Central memory CD4-positive, alpha-beta T cell (primary cell): ENCODE results near the gene AP5Z1.
A peak's percentile ranks its signal among the peaks of the same experiment; 100 is the strongest.
"Not testable (repeated sequence)": the region's sequence is repeated elsewhere in the genome, so short reads cannot be mapped to it uniquely, and the experiment has no call there.

Source experiments
- DNase-seq: peaks from one replicate; pipeline ENCODE4 v3.0.0; 2022

The AP5Z1 gene

GRCh38 chr7:4788627-4789189, 13.3 kb downstream of the AP5Z1 start:
- DNase-seq: no peak

DNA sequence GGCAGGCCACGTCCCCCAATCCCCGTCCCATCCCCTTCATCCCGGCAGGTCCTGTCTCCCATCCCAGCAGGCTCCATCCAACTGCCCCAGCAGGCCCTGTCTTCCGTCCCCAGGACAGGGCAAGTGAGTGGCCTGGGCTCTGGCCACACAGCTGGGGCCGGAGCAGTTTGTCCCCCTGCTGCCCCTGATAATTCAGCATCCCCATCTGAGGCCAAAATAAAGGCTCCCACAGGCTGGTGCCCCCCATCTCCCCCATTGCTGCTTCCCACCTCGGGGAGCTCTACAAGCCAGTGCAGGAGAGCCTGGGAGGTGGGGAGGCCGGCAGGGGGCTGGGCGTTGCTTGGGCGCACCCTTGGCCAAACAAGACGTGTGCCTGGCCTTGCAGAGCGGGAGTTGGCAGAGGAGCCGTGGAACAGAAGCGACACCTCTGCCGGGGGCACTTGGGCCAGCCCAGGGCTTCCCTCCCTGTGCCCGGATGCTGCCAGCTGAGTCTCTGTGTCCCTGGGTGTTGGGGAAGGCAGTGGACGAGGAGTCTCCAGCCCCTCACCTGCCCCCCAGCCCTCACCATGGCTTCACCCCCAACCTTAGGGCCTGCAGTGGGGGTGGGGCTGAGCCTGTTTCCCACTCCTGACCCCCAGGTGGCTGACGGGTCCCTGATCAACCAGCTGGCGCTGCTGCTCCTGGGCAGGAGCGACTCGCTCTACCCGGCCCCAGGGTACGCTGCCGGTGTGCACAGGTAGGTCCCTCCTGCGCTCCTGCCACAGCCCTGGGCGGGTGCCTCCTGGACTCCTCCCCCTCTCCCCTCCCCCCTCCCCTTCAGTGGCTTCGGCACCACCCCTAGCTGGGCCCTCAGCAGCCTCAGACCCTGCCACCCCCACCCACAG, 14.0 kb downstream of the AP5Z1 start:
- DNase-seq: no peak

DNA sequence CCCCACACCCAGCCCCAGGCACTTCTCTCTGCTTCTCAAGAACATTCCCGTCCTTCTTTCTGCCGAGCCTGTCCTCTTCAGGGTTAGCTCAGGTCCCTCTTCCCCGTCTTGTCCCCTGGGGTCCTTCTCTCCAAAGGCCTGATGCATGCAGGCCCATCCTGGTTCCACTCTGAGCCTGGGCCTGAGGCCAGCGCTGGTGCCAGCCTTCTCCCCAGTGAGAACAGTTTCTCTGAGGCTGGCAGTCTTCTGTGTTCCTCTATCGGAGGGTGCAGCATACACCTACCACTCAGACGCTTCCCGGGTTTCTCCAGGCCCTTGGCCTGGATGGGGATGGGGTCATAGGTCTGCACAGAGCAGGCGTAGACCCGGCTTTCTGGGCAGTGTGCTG, 14.6 kb downstream of the AP5Z1 start:
- no peak for DNase-seq

DNA sequence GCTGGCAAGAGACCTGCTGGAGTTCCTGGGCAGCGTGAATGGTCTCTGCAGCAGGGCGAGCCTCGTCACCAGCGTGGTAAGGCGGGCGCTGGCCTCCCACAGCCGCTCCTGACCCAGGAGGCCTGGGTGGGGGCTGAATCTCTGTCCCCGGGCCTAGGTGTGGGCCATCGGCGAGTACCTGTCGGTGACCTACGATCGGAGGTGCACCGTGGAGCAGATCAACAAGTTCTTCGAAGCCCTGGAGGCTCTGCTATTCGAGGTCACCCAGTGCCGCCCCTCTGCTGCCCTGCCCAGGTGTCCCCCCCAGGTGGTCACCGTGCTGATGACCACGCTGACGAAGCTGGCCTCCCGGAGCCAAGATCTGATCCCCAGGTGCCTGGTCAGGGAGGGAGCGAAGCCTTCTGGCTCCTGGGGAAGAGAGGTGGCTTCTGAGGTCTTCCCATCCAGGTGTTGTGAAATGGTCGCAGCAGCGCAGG, 15.1 kb downstream of the AP5Z1 start:
- no peak for DNase-seq

- DNase-seq: no peak
These were observed 15.8 kb downstream of the AP5Z1 start for GRCh38 chr7:4791101-4791737.

- peak; percentile 71 for DNase-seq
These were observed 16.5 kb downstream of the AP5Z1 start for GRCh38 chr7:4791738-4792536.

GRCh38 chr7:4792537-4793126, 17.2 kb downstream of the AP5Z1 start:
- no peak for DNase-seq

- not testable (repeated sequence) for DNase-seq
These were observed 18.1 kb downstream of the AP5Z1 start for GRCh38 chr7:4793385-4793993.

DNA sequence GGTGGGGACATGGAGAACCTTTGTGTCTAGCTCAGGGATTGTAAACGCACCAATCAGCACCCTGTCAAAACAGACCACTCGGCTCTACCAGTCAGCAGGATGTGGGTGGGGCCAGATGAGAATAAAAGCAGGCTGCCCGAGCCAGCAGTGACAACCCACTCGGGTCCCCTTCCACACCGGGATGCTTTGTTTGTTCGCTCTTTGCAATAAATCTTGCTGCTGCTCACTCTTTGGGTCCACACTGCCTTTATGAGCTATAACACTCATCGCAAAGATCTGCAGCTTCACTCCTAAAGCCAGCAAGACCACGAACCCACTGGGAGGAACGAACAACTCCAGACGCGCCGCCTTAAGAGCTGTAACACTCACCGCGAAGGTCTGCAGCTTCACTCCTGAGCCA, 18.7 kb downstream of the AP5Z1 start:
- not testable (repeated sequence) for DNase-seq

- DNase-seq: no peak
These were observed 19.3 kb downstream of the AP5Z1 start for GRCh38 chr7:4794591-4795350.

GRCh38 chr7:4796453-4796852, 21.0 kb downstream of the AP5Z1 start:
- no peak for DNase-seq

DNA sequence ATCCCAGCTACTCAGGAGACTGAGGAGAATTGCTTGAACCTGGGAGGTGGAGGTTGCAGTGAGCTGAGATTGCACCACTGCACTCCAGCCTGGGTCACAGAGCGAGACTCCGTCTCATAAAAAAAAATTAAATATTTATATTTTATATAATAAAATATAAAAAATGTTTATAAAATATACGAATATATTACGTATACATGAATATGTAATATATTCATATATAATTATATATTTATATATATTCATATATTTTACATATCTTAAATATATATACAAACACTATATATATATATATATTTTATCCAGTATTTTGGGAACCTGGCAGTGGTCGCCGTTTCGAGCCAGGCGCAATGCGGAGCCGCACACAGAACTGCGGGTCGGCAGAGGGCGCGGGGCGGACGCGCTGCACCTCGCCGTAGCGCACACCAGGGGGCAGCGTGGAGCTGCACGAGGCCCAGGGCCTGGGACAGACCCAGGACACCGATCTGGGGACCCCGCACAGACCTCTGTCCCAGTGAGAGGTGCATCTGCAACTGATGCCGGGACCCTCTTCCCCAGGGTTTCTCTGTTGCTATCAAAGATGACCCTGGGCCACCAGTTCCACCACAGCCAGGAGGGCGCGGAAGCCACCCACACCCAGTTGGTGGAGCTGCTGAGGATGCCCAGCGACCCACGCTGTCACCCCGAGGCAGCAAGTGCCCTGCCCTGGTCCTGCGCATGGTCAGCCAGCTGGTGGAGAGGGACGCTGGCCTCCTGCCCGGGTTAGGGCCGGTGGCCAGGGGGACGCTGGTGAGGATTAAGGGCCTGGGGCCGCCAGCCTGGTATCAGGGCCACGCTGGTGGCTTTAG, 22.7 kb downstream of the AP5Z1 start:
- DNase-seq: peak; percentile 48

DNA sequence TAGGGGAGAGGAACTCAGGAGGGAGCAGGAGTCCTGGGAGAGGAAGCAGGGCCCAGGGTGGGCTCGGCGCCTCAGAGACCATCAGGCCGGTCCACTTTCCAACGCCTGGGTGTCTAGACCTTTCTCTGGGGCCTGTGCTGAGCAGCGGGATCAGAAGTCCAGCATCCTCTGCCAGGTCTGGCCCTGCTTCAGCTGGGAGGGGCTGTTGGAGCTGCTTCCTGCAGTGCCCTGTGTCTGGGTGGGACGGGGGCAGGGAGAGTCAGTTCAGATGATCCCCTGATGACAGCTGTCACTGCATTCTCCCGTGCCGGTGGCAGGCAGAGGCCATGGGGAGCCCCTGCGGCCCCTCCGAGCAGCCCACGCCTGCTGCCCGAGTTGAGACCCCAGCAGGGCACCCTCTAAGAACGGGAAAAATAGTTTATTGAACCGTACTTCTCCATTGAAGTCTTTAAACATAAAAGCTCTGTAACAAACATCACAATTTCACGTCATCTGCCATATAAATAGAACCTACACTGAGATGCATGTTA, 23.3 kb downstream of the AP5Z1 start:
- DNase-seq: no peak

DNA sequence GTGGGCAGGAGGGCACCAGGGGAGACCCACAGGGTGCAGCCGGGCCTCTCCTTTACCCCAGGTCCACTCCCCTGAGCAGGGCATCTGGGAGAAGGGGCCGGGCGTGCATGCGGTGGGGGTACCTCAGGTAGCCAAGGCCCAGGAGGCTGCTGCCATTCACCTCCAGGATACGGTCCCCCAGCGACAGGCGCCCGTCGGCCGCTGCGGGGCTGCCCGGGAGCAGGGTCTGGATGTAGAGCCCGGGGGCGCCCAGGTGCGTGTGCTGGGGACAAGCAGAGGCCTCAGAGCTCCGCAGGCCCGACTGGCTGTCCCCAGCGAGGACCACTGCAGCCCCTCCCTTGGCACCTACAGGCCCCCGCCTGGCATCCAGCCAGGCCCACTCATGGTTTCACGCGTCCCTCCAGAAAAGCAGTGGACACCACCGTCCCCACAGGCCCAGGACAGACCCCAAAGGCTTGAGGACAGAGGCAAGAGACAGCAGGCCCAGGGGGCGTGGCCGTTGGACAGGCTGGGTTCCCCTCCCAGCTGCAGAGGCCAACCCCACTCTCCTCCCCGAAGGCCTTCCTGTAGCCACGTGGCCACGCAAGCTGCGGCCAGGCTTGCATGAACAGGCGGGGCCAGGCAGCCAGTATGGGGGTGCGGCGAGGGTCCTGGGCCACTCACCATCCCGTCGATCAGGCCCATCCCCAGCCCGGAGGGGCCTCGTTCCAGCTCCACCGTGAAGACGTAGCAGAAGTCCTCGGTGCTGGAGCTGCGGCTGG, 24.3 kb downstream of the AP5Z1 start:
- DNase-seq: no peak

DNA sequence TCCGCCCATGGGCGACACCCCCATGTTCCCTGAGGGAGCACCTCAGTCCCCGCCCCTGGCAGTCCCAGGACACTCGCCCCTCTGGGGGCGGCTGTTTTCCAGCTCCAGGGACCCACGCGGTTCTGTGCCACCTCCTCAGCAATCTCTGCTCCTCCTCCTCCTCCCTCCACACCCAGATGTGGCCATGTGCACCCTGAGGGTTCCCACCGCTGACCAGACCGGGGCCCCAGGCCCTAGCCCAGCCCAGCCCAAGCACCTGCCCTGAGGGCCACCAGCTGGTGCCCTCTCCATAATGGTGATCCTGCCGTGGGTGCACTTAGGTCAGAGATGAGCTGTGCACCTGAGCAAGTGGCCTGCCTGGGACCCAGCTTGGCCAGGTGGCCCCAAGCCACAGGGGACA, 25.1 kb downstream of the AP5Z1 start:
- DNase-seq: no peak

DNA sequence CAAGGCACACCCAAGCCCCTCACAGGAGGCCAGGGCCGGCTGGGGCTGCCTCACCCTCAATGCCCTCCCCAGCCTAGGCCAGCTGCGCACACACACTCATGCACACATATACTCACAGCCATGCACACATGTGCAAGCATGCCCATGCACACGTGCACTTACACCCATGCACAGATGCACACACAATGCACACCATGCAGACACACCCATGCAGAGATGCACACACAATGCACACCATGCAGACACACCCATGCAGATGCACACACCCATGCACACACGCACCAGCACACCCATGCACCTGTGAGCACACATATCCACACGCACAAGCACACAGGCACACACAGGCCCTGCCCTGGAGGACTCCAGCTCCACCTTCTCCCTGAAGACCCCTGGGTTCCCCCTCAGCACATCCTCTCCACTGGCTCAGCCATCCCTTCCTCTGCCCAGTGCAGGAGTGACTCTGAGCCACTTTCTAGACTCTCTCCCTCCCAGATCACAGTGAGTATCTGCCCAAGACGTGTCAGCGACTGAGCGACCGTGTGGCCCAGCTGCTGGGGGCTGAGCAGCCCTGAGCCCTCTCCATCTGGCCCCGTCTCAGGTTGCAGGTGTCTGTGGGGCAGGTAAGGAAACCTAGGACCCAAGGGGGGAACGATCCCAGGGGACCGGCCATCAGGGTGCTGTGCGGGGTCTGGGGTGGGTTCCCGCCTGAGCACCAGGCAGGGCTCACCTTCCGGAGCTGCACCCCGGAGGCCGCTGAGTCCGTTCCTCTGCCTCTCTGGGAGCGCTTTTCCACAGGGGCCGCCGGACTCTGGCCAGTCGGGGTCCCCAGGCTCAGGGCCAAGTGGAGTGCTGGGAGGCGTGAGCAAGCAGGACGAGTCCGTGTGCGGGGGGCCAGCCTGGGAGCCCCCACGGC, 25.8 kb downstream of the AP5Z1 start:
- no peak for DNase-seq

- DNase-seq: no peak
These were observed 26.4 kb downstream of the AP5Z1 start for GRCh38 chr7:4801839-4802231.

GRCh38 chr7:4802577-4802976, 27.2 kb downstream of the AP5Z1 start:
- DNase-seq: not testable (repeated sequence)
